HG02678 (cell line): ENCODE results near the gene SCUBE1.

Experiments
- ATAC-seq: cut with Tn5 transposase; IDR thresholded peaks from one replicate; pipeline ENCODE4 v1.9.1; 2021; ENCODE audit warnings: mild to moderate bottlenecking, moderate library complexity; ENCODE audit not compliant: unreplicated experiment

SCUBE1 gene

GRCh38 chr22:43183496-43184277 lies 159.5 kb downstream of the SCUBE1 start:
- no peak for ATAC-seq

- ATAC-seq: no peak
Measured at GRCh38 chr22:43182726-43183125, 160.4 kb downstream of the SCUBE1 start.

- no peak for ATAC-seq
Measured at GRCh38 chr22:43182118-43182517, 161.1 kb downstream of the SCUBE1 start.

GRCh38 chr22:43181321-43182076 lies 161.7 kb downstream of the SCUBE1 start:
- ATAC-seq: no peak

- ATAC-seq: no peak
Measured at GRCh38 chr22:43180670-43181069, 162.5 kb downstream of the SCUBE1 start.

- no peak for ATAC-seq
Measured at GRCh38 chr22:43179911-43180195, 163.3 kb downstream of the SCUBE1 start.

- no peak for ATAC-seq
Measured at GRCh38 chr22:43179146-43179910, 163.8 kb downstream of the SCUBE1 start.

GRCh38 chr22:43177479-43177878 lies 165.7 kb downstream of the SCUBE1 start:
- no peak for ATAC-seq

- ATAC-seq: no peak
Measured at GRCh38 chr22:43176090-43176489, 167.1 kb downstream of the SCUBE1 start.

- no peak for ATAC-seq
Measured at GRCh38 chr22:43174941-43175531, 168.1 kb downstream of the SCUBE1 start.

- ATAC-seq: no peak
Measured at GRCh38 chr22:43173976-43174720, 169.0 kb downstream of the SCUBE1 start.

- ATAC-seq: no peak
Measured at GRCh38 chr22:43173566-43173965, 169.6 kb downstream of the SCUBE1 start.

GRCh38 chr22:43172191-43172590 lies 171.0 kb downstream of the SCUBE1 start:
- ATAC-seq: no peak

GRCh38 chr22:43171607-43172006 lies 171.6 kb downstream of the SCUBE1 start:
- no peak for ATAC-seq

GRCh38 chr22:43171019-43171491 lies 172.1 kb downstream of the SCUBE1 start:
- ATAC-seq: no peak

GRCh38 chr22:43170131-43170480 lies 173.1 kb downstream of the SCUBE1 start:
- ATAC-seq: no peak

- no peak for ATAC-seq
Measured at GRCh38 chr22:43169310-43170130, 173.7 kb downstream of the SCUBE1 start.

GRCh38 chr22:43168471-43169309 lies 174.5 kb downstream of the SCUBE1 start:
- no peak for ATAC-seq
